UCSD-AML1 (cell line): ENCODE measurements around the gene CFL1.
A peak's percentile ranks its signal among the peaks of the same experiment; 100 is the strongest.
"Not testable (repeated sequence)": the region's sequence is repeated elsewhere in the genome, so short reads cannot be mapped to it uniquely, and the experiment has no call there.

Source experiments
- DNase-seq: peaks from one replicate; lab custom pipeline; 2025; ENCODE audit not compliant: unreplicated experiment; lab: John Stamatoyannopoulos, UW

The CFL1 gene

DNA sequence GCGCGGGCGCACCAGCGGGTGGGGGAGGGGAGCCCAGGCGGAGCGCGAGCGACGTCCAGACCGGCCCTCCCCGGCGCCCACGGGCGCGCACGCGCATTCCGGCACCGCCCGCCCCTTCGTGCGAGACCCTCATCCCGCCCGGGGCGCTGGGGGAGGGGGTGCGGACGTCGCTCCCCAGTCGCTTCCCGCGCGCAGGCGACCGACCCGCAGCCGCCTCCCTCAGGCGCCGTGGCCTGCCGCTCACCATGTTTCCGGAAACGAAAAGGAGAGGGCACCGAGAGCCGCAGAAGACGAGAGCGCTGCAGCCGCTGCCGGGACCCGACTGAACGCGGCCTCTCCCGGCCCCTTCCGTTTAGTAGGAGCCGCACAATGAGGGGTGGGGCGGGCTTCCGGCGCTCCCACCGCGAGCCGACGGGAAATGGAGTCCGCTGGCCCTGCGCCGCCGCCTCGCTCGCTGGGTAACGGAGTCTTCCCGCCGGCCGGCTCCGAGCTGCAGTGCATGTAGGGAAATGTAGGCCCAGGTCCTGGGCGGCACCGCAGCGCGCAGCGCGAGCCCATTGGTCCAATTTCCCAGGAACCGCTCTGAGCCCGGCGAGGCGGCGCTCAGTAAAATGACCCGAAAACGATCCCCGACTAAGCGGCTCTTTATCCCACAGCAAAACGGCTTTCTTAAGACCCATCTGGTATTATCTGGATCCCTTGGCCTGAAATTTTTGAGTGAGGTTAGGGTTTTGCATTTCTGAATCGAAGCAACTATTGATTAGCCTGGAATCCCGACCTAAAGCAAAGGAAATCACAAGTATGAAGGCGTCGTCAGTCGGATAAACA lies at the start of gene CFL1:
Gene CFL1, minus strand, starts transcription at position 328 of the 828 bp plus-strand sequence. Its CDS starts 81 bp downstream, at position 247.
- peak; percentile 98 for DNase-seq

DNA sequence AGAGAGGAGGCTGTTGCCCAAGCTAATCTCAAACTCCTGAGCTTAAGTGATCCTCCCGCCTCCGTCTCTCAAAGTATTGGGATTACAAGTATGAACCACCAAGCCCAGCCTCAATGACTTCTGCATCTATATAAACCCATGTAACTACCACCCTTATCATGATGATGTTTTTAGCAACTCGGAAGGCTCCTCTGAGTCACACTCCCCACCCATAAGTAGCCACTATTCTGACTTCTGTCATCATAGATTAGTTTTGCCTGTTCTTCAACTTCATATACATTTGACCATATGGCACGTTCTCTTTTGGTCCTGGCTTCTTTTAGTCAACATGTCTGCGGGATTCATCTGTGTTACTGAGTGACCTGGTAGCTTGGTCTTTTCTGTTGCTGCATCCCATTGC lies 48.6 kb upstream of the CFL1 start:
- no peak for DNase-seq

DNA sequence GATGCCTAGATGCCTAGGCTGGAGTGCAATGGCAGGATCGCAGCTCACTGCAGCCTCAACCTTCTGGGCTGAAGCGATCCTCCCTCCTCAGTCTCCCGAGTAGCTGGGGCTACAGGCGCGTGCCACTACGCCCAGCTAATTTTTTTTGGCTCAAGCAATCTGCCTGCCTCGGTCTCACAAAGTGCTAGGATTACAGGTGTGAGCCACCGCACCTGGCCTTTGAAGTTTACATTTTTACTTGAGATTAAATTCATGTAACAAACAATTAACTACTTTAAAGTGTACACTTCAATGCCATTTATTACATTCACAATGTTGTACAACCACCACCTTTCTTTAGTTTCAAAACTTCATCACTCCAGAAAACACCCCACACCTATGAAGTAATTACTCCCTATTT lies 45.7 kb upstream of the CFL1 start:
- no peak for DNase-seq

DNA sequence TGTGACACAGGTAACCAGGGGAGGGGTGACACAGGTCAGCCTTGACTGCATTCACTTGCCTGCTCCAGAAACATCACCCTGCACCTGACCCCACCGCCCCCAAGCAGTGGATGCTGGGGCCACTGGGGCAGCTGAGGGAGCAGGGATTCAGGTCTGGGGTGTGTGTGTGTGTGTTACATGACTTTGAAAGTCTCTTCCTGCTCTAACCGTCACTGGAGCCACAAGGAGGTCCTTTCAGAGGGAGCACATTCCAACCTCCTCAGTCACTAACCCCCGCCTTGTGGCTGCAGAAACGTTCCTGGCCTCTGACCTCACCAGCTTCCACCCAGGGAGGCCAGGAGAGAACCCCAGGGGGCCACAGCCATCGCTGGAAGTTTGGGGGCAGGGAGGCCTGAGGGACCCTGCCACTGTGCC lies 45.1 kb upstream of the CFL1 start:
- DNase-seq: peak; percentile 19

DNA sequence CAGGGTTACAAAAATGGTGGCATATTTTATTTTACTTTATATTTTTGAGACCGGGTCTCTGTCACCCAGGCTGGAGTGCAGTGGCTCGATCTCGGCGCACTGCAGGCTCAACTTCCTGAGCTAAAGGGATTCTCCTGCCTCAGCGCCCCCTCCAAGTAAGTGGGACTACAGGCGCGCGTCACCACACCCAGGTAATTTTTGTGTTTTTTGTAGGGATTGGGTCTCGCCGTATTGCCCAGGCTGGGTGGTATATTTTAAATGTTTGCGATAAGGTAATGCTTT lies 42.9 kb upstream of the CFL1 start:
- DNase-seq: no peak

- peak; percentile 90 for DNase-seq
Measured at GRCh38 chr11:65900125-65900898, 42.3 kb upstream of the CFL1 start, which contains the start of gene FOSL1. Gene FOSL1, minus strand, starts transcription at chr11:65900388. Its CDS starts 49 bp downstream, at chr11:65900339.

DNA sequence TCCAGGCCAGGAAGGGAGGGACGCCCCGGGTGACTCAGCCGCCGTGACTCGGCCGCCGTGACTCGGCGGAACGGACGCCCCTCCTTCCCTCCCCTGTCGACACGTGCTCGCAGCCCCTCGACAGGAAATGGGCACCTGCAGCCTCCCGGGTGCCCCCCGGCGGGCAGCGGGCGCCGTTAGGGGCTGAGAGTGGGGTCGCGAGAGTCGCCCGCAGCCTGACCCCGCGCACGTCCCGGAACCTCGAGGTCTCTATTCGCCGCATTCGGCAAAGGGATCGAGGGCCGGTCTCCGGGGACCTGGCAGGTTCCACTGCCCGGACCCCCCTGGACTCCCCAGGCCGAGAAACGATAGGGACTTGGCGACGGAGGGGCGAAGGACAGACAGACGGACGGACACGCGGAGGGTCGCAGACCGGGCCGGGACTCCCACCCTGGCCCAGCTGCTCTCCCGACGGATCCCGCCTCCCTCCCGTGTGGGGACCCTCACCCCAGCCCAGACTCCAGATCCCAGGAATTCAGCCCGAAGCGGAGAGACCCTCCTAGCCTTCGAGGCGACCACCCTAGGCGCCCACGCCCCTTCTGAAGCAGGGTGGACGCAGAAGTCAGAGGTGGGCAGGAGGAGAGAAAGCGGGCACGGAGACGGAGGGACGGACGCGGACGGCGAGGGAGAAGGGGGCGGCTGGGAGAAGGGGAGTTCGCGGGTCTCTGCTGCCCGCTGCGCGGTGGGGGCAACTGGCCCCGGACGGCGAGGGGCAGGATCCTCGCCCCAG lies 41.6 kb upstream of the CFL1 start:
- peak; percentile 78 for DNase-seq

GRCh38 chr11:65898656-65899355 lies 40.8 kb upstream of the CFL1 start:
- no peak for DNase-seq

DNA sequence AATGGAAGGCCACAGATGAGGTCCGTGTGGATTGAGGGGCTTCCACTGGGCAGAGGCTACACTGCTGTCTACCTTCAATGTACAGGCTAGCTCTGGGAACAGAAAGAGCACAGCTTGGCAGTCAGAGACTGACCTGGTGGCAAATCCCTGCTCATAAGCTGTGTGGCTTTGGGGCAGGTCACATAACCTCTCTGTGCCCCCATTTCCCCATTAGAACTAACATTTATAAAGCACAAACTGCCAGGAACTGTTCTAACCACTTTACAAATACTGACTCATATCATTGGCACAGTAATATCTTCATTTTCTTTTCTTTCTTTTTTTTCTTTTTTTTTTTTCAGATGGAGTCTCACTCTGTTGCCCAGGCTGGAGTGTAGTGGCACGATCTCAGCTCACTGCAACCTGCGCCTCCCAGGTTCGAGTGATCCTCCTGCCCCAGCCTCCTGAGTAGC lies 39.1 kb upstream of the CFL1 start:
- no peak for DNase-seq

GRCh38 chr11:65896034-65896999 lies 38.3 kb upstream of the CFL1 start:
- no peak for DNase-seq

- DNase-seq: no peak
Measured at GRCh38 chr11:65895482-65895981, 37.6 kb upstream of the CFL1 start.

- DNase-seq: peak; percentile 72
Measured at GRCh38 chr11:65894034-65894591, 36.1 kb upstream of the CFL1 start.

DNA sequence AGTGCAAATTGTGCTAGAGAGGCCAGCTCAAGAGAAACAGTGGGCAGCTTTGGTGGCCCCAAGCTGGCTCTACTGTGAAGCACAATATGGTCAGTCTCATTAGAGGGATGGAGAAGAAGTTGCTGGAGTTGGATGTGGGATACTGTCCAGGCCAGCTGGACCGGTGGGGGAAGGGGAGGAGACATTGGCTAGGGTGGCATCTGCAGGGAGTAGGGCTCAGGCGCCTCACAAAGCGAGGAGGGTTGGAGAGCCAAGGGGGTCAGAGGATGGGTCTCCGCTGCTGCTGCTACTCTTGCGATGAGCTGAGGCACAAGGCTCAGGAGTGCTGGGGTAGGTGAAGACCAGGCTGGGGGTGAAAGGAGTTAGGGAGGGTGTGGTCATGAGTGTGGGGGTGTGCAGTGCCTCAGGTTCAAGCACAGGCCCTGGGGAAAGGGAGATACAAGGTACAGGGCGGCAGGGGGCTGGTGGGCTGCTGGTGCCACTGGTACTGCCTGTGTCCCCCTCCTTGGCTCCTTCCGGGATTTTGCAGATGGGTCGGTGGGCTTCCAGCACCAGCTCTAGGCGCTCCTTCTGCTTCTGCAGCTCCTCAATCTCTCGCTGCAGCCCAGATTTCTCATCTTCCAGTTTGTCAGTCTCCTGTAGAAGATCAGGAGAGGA lies 34.8 kb upstream of the CFL1 start:
- no peak for DNase-seq

- DNase-seq: not testable (repeated sequence)
Measured at GRCh38 chr11:65892137-65892540, 34.2 kb upstream of the CFL1 start.

DNA sequence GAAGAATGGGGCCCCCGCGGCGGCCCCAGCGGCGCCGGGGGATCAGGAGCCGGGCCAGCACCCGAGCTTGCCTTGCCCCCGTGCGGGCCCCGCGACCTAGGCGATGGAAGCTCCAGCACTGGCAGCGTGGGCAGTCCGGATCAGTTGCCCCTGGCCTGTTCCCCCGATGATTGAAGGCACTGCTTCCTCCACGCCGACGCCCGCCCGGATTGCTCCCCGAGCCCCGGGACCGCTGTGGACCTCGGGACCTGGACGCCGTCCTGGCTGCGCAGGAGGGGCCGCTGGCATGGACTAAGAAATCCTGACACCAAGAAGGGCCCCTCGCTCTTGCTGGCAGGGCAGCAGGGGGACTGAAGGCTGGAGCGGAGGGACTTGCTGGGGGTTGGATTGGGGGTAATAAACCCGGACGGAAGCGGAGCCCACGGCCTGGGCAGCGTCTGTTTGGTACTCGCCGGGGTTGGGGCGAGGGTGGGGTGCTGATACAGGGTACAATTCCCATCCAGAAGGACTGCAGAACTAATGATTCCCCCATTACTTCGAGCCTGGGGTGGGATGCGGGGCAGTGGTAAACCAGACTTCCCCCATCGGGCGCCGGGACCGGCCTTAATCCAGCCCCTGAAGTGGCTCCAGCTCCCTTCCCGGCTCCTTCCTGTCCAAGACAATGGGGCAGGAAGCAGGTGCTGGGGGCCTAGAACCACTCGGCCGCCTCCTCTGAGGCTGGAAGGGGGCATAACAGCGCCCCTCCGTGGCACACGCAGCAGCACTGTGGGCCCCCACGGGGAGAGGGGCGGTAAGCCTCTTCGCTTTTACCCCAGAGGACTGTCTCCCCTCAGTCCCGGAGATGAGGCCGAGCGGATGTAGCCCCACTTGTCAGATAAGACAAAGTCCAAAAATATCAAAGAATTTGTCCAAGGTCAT lies 33.5 kb upstream of the CFL1 start:
- peak; percentile 76 for DNase-seq

DNA sequence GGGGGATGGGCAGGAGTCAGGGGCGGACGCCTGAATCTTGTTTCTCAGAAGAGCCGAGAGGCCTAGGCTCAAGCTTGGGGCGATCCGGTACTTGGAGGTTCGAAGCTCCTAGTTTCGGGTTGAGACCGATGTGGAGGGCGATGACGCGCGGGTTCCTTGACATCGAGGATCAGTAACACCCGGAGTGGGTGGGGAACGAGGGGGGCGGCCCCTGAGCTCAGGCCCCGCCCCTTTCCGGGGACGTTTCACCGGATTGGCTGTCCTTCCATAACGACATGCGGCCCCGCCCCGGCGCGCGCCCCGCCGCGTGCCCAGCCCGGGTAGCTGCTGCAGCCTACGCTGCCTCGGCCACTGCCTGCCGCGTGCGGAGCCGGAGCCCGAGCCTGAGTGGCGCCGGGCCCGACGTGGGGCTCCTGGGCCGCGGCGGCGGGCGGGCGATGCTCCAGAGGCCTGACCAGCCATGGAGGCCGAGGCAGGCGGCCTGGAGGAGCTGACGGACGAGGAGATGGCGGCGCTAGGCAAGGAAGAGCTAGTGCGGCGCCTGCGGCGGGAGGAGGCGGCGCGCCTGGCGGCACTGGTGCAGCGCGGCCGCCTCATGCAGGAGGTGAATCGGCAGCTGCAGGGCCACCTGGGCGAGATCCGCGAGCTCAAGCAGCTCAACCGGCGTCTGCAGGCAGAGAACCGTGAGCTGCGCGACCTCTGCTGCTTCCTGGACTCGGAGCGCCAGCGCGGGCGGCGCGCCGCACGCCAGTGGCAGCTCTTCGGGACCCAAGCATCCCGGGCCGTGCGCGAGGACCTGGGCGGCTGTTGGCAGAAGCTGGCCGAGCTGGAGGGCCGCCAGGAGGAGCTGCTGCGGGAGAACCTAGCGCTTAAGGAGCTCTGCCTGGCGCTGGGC lies 32.6 kb upstream of the CFL1 start, which contains the start of gene CCDC85B:
Gene CCDC85B, plus strand, starts transcription at position 350 of the 895 bp plus-strand sequence. Its CDS starts 111 bp downstream, at position 461.
- peak; percentile 98 for DNase-seq
